OCI-LY1 (cell line): ENCODE measurements around the gene SLC1A4.
A peak's percentile ranks its signal among the peaks of the same experiment; 100 is the strongest.

Experiments
- H2AFZ ChIP-seq: fragments of 200-600 bp; sonication (generic), shearing (Covaris generic); 2 replicates; pipeline ENCODE4 v1.6.0; 2014; ENCODE audit warnings: antibody characterized with exemption, mild to moderate bottlenecking, low read length
- H3F3A ChIP-seq: fragments of 200-600 bp; sonication (generic), shearing (Covaris generic); 2 replicates; pipeline ENCODE4 v1.6.0; 2014; ENCODE audit warnings: mild to moderate bottlenecking, antibody characterized with exemption, low read length, moderate library complexity; ENCODE audit not compliant: insufficient read depth
- H3K27ac ChIP-seq: fragments of 200-600 bp; sonication (generic); 2 replicates; pipeline ENCODE4 v1.5.1; 2014; ENCODE audit warnings: low read length, mixed run types, mild to moderate bottlenecking, low read depth; ENCODE audit not compliant: poor library complexity, severe bottlenecking
- H3K27me3 ChIP-seq: fragments of 200-600 bp; sonication (generic); 2 replicates; pipeline ENCODE4 v1.6.0; 2014; ENCODE audit warnings: antibody characterized with exemption, mild to moderate bottlenecking, low read length, moderate library complexity; ENCODE audit not compliant: insufficient read depth
- H3K36me3 ChIP-seq: fragments of 200-600 bp; sonication (generic); 2 replicates; pipeline ENCODE4 v1.6.1; 2014; ENCODE audit warnings: mild to moderate bottlenecking, antibody characterized with exemption, low read length, moderate library complexity, mixed read lengths; ENCODE audit not compliant: insufficient read depth
- H3K4me1 ChIP-seq: fragments of 200-600 bp; sonication (generic); 2 replicates; pipeline ENCODE4 v1.5.1; 2014; ENCODE audit warnings: mild to moderate bottlenecking, low read length, moderate library complexity; ENCODE audit not compliant: insufficient read depth, severe bottlenecking
- H3K4me2 ChIP-seq: fragments of 200-600 bp; sonication (generic), shearing (Covaris generic); 2 replicates; pipeline ENCODE4 v1.6.1; 2014; ENCODE audit warnings: low read length
- H3K4me3 ChIP-seq: fragments of 200-600 bp; sonication (generic); 2 replicates; pipeline ENCODE4 v1.5.1; 2014; ENCODE audit warnings: low read length, low read depth, mild to moderate bottlenecking, mixed read lengths; ENCODE audit not compliant: poor library complexity, severe bottlenecking
- H3K79me2 ChIP-seq: fragments of 200-600 bp; shearing (Covaris generic); 2 replicates; pipeline ENCODE4 v1.6.1; 2016; ENCODE audit warnings: mixed run types, low read length, mixed read lengths; ENCODE audit not compliant: insufficient read depth
- H3K9ac ChIP-seq: fragments of 200-600 bp; sonication (generic), shearing (Covaris generic); 2 replicates; pipeline ENCODE4 v1.6.1; 2014; ENCODE audit warnings: mild to moderate bottlenecking, low read length, mixed read lengths
- H3K9me2 ChIP-seq: fragments of 200-600 bp; sonication (generic), shearing (Covaris generic); 2 replicates; pipeline ENCODE4 v1.6.1; 2014; ENCODE audit warnings: low read depth, mild to moderate bottlenecking, low read length, mixed read lengths
- H3K9me3 ChIP-seq: fragments of 200-600 bp; shearing (Covaris generic); 2 replicates; pipeline ENCODE4 v1.6.1; 2014; ENCODE audit warnings: low read length, mixed read lengths
- H4K20me1 ChIP-seq: fragments of 200-600 bp; sonication (generic), shearing (Covaris generic); 2 replicates; pipeline ENCODE4 v1.6.0; 2016; ENCODE audit warnings: mild to moderate bottlenecking, low read length; ENCODE audit not compliant: insufficient read depth
- EZH2 ChIP-seq: fragments of 200-600 bp; sonication (generic), shearing (Covaris generic); IDR thresholded peaks from 2 replicates; pipeline ENCODE4 v1.8.0; 2017; ENCODE audit warnings: borderline replicate concordance, mixed run types, mild to moderate bottlenecking, antibody characterized with exemption, low read length, moderate library complexity, mixed read lengths
- TF ChIP-seq, protein P1 (sequence below): fragments of 200-600 bp; sonication (generic), shearing (Covaris generic); IDR thresholded peaks from 2 replicates; pipeline ENCODE4 v1.5.1; 2017; ENCODE audit warnings: mild to moderate bottlenecking, antibody characterized with exemption, low read length, moderate library complexity, mixed read lengths

The SLC1A4 gene

DNA sequence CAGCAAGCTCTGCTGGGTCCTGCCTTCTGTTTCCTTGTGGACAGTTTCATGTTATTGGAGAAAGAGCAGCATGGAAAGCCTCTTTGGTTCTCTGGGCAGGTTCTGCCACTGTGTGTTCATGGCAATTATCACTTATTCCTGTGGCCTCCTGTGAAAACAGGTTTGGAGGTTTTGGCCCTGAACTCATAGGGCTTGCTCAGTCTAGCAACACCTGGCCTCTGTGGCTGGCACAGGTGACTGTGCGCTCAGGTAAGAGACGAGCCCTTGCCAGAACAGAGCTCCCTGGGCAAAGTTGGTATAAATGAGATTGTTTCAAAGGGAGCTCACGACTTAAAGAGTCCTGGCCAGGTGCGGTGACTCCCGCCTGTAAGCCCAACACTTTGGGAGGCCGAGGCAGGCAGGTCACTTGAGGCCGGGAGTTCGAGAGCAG, 72.7 kb downstream of the SLC1A4 start:
- Histone ChIP-seq H3K36me3 (no peaks in the 10 kb centered on the region), H3K4me2 (no peak overlapping the region), H3K9ac (no peak overlapping the region), H3K9me3 (no peaks in the 10 kb centered on the region), H3K9me2 (no peaks in the 10 kb centered on the region), H3K4me1 (peaks cover 28% of the 10 kb centered on the region), H2AFZ (no peak overlapping the region), H3K27ac (no peak overlapping the region), H4K20me1 (no peaks in the 10 kb centered on the region), H3K4me3 (no peak overlapping the region), H3K79me2 (no peaks in the 10 kb centered on the region), H3K27me3 (no peaks in the 10 kb centered on the region), H3F3A (no peaks in the 10 kb centered on the region)
- TF ChIP-seq EZH2: no peak
- TF ChIP-seq, protein P1, sequence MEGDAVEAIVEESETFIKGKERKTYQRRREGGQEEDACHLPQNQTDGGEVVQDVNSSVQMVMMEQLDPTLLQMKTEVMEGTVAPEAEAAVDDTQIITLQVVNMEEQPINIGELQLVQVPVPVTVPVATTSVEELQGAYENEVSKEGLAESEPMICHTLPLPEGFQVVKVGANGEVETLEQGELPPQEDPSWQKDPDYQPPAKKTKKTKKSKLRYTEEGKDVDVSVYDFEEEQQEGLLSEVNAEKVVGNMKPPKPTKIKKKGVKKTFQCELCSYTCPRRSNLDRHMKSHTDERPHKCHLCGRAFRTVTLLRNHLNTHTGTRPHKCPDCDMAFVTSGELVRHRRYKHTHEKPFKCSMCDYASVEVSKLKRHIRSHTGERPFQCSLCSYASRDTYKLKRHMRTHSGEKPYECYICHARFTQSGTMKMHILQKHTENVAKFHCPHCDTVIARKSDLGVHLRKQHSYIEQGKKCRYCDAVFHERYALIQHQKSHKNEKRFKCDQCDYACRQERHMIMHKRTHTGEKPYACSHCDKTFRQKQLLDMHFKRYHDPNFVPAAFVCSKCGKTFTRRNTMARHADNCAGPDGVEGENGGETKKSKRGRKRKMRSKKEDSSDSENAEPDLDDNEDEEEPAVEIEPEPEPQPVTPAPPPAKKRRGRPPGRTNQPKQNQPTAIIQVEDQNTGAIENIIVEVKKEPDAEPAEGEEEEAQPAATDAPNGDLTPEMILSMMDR: no peak

DNA sequence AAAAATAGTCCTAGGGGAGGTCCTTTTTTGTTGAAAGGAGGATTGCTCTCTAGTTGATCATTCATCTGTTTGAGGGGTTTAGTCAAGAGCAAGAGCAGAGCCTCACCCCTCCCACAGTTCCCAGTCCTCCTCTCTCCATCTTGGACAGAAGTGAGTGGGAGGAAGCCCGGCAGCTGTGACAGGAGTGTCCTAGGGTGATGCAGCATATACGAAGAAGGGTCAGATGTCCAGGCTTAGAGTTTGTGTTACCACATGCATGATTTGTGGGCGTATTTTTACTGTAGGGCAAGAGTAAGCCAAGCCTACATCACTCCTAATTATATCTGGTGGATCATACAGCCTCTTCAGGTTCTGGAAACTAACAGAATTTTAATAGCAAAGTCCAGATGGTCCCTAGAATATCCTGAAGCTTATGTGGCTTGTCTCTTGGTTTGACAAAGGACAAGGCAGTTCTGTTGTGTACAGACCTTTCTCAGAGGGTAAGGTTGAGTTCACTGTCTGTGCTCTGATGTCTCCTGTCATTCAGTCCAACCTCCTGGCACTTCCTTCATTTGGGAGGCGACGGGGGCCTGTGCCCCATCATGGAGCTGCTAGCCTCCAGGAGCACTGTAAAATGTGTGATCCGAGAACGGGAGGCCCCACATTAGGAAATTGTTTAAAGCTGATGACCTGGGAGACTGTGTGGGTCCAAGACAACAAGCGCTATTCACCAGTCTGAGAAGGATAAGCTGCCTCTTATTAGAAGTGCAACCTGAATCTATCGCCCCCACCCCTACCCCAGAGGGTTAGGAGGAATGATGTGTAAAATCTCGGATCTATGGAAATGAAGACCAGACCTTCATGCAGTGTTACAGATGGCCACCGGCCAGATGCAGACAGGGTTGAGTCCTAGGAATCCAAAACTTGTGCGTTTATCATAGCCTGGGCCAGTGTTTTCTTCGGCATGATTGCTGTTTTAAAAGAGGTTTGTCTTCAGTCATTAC, 73.9 kb downstream of the SLC1A4 start:
- Histone ChIP-seq H3F3A (no peaks in the 10 kb centered on the region), H3K36me3 (no peaks in the 10 kb centered on the region), H2AFZ (no peak overlapping the region), H3K9ac (no peak overlapping the region), H3K79me2 (no peaks in the 10 kb centered on the region), H3K27ac (no peak overlapping the region), H3K4me1 (peaks cover 22% of the 10 kb centered on the region), H3K9me3 (no peaks in the 10 kb centered on the region), H3K9me2 (no peaks in the 10 kb centered on the region), H3K27me3 (no peaks in the 10 kb centered on the region), H3K4me3 (no peak overlapping the region), H4K20me1 (no peaks in the 10 kb centered on the region), H3K4me2 (no peak overlapping the region)
- no peak for TF ChIP-seq EZH2
- TF ChIP-seq, protein P1: no peak

DNA sequence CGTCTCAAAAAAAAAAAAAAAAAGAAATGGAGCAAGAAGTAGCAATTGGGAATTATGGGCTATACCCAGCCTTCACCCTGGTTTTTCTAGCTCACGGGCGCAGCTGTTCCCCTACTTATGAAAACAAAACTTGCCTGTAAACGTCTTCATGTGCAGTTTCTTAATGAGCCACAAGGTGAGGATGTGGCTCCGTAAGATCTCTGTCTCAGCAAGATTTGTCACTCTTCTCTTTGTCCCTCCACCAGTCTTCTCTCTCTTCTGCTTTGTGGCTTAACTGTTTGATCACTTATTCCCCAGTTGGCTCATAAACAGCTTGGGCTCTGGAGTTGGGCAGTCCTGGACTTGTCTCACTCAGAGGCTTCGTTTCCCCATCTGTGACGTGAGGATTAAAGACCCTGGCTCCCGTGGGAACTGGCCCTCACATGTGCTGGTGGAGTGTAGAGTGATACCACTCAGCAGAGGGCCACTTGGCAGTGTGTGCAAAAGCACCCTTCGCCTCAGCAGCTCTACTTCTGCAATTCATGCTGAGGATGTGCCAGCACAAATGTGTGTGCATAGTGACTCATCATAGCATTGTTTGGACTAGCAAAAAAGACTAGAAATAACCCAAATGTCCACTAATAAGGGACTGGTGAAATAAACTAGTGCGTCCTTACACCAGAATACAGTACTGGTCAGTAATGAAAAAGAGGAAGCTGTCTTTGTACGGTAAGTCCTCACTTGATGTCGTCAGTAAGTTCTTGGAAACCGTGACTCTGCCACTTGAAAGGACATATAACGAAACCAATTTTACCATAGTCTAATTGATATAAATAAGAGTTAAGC, 75.7 kb downstream of the SLC1A4 start:
- TF ChIP-seq, protein P1: peak; percentile 88
- TF ChIP-seq EZH2: no peak
- no peaks in the 10 kb centered on the region for H4K20me1 ChIP-seq
- H3K4me3 ChIP-seq: no peak overlapping the region
- no peaks in the 10 kb centered on the region for H3F3A ChIP-seq
- peak overlapping the region; percentile 38 for H3K4me2 ChIP-seq
- no peaks in the 10 kb centered on the region for H3K9me3 ChIP-seq
- peak overlapping the region; percentile 66 for H3K27ac ChIP-seq
- no peaks in the 10 kb centered on the region for H3K9me2 ChIP-seq
- no peaks in the 10 kb centered on the region for H3K36me3 ChIP-seq
- H3K4me1 ChIP-seq: peaks cover 30% of the 10 kb centered on the region
- no peak overlapping the region for H2AFZ ChIP-seq
- H3K9ac ChIP-seq: no peak overlapping the region
- H3K27me3 ChIP-seq: no peaks in the 10 kb centered on the region
- H3K79me2 ChIP-seq: no peaks in the 10 kb centered on the region
